ENCODE data around the gene METTL16. TPM values are rescaled to one million over a fixed set of nuclear protein-coding genes. Genes with fewer than 3 reads are reported as not detected.

Gene METTL16
- total RNA-seq, 2 donors from 2014 or later, result 35.8 to 49.9 TPM

DNA sequence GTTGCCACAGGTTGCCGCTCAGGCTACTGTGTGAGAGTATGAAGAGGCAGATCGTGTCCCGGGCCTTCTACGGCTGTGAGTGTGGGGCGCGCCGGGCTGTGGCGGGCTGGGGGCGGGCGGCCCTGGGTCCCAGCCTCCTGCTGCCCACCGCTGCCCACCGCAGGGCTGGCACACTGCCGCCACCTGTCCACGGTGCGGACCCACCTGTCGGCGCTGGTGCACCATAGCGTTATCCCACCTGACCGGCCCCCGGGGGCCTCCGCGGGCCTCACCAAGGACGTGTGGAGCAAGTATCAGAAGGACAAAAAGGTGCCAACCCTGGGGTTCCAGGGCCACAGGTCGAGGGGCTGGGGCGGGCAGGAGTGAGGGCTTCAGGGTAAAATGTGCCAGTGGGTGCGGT is 139.5 kb downstream of the METTL16 start:
- ATAC-seq (replicated peaks), result no peak
- no peak overlapping the region for H3K27ac Mint-ChIP-seq
- H3K4me1 Mint-ChIP-seq, result no peaks in the 10 kb centered on the region
- H3K27me3 Mint-ChIP-seq, result no peaks in the 10 kb centered on the region
- H3K9me3 Mint-ChIP-seq, result no peaks in the 10 kb centered on the region
- H3K36me3 Mint-ChIP-seq (ENCODE audit: low read depth), result peaks cover 11% of the 10 kb centered on the region
- no peak overlapping the region for H3K4me3 Mint-ChIP-seq

- Mint-ChIP-seq H3K27me3 (no peaks in the 10 kb centered on the region), H3K27ac (no peak overlapping the region), H3K4me1 (no peaks in the 10 kb centered on the region), H3K4me3 (no peak overlapping the region), H3K9me3 (no peaks in the 10 kb centered on the region), H3K36me3 (ENCODE audit: low read depth) (peaks cover 12% of the 10 kb centered on the region)
- no peak for ATAC-seq (replicated peaks)
Measured at GRCh38 chr17:2371183-2372130, 140.2 kb downstream of the METTL16 start.

DNA sequence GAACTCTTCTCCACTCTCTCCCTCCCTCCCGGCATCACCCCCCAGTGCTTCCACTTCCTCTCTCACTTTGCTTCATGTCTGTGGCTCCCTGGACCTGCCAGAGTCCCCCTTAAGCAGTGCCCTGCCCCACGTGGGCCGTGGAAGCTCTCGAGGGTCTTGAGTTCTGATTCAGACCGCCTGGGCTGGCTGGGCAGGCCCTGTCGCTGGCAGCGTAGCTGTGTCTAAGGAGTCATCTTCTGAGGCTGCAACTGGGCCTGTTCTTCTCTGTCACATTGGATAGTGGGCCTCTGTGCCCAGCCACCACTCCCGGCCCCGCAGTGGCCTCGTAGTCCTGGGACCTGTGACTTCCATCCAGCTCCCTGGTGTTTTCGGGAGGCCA is 141.5 kb downstream of the METTL16 start:
- no peaks in the 10 kb centered on the region for H3K27me3 Mint-ChIP-seq
- H3K9me3 Mint-ChIP-seq, result no peaks in the 10 kb centered on the region
- H3K4me1 Mint-ChIP-seq, result no peaks in the 10 kb centered on the region
- no peak for ATAC-seq (replicated peaks)
- H3K4me3 Mint-ChIP-seq, result no peak overlapping the region
- no peak overlapping the region for H3K27ac Mint-ChIP-seq
- peaks cover 12% of the 10 kb centered on the region for H3K36me3 Mint-ChIP-seq (ENCODE audit: low read depth)

DNA sequence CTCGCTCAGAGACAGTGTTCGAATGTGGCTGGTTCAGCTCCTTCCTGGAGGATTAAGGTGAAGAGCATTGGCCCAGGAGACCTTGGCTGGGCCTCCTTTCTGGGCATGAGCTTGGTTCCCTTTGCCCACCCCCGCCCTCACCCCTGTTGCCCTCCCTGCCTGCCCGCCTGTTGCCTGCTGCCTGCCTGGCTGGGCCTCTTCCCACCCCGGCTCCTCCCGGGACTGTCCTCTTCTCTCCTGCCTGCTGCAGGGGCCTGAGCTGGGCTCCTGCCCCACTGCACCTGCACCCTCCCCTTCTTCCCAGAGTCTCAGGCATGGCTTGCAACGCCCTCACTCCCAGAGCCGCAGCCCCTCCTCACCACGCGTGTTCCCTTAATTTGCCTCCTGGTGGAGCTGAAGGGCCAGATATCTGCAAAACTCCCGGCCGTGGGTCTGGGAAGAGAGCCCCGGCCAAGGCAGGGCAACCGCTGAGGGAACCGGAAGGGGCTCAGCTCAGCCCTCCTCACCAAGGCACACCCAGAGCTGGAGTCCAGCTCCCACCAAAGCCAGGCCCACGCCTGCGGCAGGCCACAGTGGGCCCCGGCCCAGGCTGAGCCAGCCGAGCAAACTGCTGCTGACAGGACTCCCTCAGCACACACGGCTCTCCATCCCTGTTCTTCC is 142.0 kb downstream of the METTL16 start:
- H3K4me3 Mint-ChIP-seq, result no peak overlapping the region
- peaks cover 8% of the 10 kb centered on the region for H3K36me3 Mint-ChIP-seq (ENCODE audit: low read depth)
- no peaks in the 10 kb centered on the region for H3K4me1 Mint-ChIP-seq
- ATAC-seq (replicated peaks), result no peak
- no peaks in the 10 kb centered on the region for H3K27me3 Mint-ChIP-seq
- no peak overlapping the region for H3K27ac Mint-ChIP-seq
- H3K9me3 Mint-ChIP-seq, result no peaks in the 10 kb centered on the region

DNA sequence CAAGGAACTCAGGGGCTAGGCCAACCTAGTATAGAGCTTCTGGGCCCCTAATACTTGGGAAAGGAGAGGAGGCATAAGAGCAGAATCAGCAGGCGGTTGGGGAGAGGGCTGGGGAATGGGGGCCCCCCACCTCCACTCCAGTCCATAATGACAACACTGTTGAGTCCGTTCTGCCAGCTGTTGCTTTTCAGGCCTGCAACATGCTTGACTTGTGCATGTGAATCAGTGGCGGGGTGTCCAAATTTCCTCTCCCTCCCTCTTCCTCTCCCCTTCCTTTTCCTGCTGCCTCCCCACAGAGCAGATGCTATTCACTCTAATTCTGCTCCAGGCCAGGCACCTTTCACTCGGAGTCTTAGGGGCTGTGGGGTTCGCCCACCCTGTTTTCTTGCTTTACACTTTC is 142.6 kb downstream of the METTL16 start:
- ATAC-seq (replicated peaks), result no peak
- no peak overlapping the region for H3K4me3 Mint-ChIP-seq
- H3K36me3 Mint-ChIP-seq (ENCODE audit: low read depth), result peaks cover 7% of the 10 kb centered on the region
- H3K9me3 Mint-ChIP-seq, result no peaks in the 10 kb centered on the region
- no peaks in the 10 kb centered on the region for H3K27me3 Mint-ChIP-seq
- H3K27ac Mint-ChIP-seq, result no peak overlapping the region
- no peaks in the 10 kb centered on the region for H3K4me1 Mint-ChIP-seq

DNA sequence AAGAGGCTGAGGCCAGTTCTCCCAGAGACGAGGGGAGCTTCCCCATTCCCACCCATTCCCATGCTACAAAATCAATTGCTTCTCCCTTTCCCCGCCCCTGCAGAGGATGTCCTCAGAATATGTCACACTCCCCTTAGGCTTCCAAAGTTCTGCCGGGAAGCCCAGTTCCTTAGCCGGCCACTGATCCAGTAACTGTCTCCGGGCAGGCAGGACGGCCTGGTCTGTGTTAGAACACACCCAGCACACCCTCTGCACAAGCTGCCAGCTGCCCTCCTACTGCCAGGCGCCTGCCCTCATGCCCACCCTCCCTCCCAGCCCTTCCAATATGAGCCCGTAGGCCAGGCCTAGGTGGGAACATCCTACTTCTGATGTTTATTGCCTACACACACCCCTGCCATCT is 143.3 kb downstream of the METTL16 start:
- Mint-ChIP-seq H3K4me3 (no peak overlapping the region), H3K27ac (no peak overlapping the region), H3K9me3 (no peaks in the 10 kb centered on the region), H3K36me3 (ENCODE audit: low read depth) (peaks cover 10% of the 10 kb centered on the region), H3K27me3 (no peaks in the 10 kb centered on the region), H3K4me1 (no peaks in the 10 kb centered on the region)
- no peak for ATAC-seq (replicated peaks)

DNA sequence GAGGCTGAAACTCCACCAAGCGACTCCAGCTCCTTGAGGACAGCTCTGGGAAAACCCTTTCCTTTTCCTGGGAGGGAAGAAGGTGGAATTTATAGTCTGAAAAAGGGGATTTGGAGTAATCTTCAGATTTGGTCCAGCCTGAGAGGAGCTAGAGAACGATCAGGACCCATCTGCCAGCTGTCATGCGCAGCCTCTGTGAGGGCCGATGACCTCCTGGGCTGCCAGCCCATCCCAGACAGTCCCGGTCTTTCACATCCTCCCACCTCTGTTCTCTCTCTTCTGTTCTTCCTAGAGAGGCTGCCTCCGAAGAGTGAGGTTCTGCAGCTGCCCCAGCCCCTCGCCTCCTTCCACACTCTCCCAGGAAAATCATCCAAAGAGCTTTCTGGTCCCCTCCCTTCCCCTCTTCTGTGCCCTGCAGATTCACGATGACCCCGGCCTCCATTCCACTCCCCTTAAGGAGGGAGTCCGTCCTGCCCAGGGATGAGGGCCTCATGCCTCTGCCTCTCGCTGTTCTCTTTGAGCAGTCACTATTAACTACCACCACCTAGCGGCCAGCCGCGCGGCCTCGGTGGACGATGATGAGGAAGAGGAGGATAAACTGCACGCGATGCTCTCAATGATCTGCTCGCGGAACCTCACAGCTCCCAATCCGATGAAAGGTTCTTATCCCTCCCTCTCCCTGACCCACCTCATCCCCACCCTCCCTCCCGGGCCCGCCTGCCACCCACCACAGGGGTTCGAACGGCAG is 144.8 kb downstream of the METTL16 start:
- Mint-ChIP-seq H3K27ac (no peak overlapping the region), H3K9me3 (no peaks in the 10 kb centered on the region), H3K4me3 (no peak overlapping the region), H3K36me3 (ENCODE audit: low read depth) (peaks cover 10% of the 10 kb centered on the region), H3K27me3 (no peaks in the 10 kb centered on the region), H3K4me1 (no peaks in the 10 kb centered on the region)
- no peak for ATAC-seq (replicated peaks)

Other genes with a start within 250 kb of the METTL16 start
- 10 to 100 TPM; 39.0 to 52.8 TPM for gene SMG6, start 208.1 kb downstream of the METTL16 start, total RNA-seq
- gene SRR, start 207.9 kb downstream of the METTL16 start, total RNA-seq, result 10 to 100 TPM; 11.8 to 19.1 TPM
- gene TSR1, start 175.4 kb downstream of the METTL16 start, total RNA-seq, result 10 to 100 TPM; 48.8 to 77.1 TPM
- gene SGSM2, start 174.4 kb downstream of the METTL16 start, total RNA-seq, result 10 to 100 TPM; 35.2 to 43.4 TPM
- gene MNT, start 110.8 kb downstream of the METTL16 start, total RNA-seq, result 10 to 100 TPM; 28.7 to 33.2 TPM
- gene PAFAH1B1, start 81.8 kb upstream of the METTL16 start, total RNA-seq, result 100 to 1,000 TPM; 168 to 182 TPM
- gene CLUH, start 199.9 kb upstream of the METTL16 start, total RNA-seq, result 100 to 1,000 TPM in 1 of 2 donors, 10 to 100 TPM in 1; 49.5 to 122 TPM
- gene CCDC92B, start 237.8 kb upstream of the METTL16 start, total RNA-seq, result under 1 TPM in 1 of 2 donors, not detected in 1; 0.11 TPM